IMR-90 (cell line): ENCODE measurements around the gene AMBP.

ENCODE experiments used
- MAFK ChIP-seq: IDR thresholded peaks from 2 replicates; pipeline ENCODE4 v1.6.1; 2012; ENCODE audit warnings: low read depth, low read length, improper control_type of control experiment
- POLR2A ChIP-seq: IDR thresholded peaks from 2 replicates; pipeline ENCODE4 v1.6.1; 2012; ENCODE audit warnings: mild to moderate bottlenecking, low read depth, low read length
- RCOR1 ChIP-seq: IDR thresholded peaks from 2 replicates; pipeline ENCODE4 v1.6.1; 2012; ENCODE audit warnings: mild to moderate bottlenecking, low read length, improper control_type of control experiment; ENCODE audit not compliant: insufficient replicate concordance
- USF2 ChIP-seq: fragments of 150-350 bp; IDR thresholded peaks from 2 replicates; pipeline ENCODE4 v1.6.1; 2017; ENCODE audit warnings: mild to moderate bottlenecking, antibody characterized with exemption, low read length, low read depth
- TF ChIP-seq, protein P1 (sequence below): conservative IDR thresholded peaks from 2 replicates; pipeline ENCODE4 v1.5.1; 2012; ENCODE audit warnings: mild to moderate bottlenecking, low read depth, low read length, improper control_type of control experiment

- TF ChIP-seq USF2 (no peak), POLR2A (no peak), RCOR1 (no peak), MAFK (no peak)
- TF ChIP-seq, protein P1, sequence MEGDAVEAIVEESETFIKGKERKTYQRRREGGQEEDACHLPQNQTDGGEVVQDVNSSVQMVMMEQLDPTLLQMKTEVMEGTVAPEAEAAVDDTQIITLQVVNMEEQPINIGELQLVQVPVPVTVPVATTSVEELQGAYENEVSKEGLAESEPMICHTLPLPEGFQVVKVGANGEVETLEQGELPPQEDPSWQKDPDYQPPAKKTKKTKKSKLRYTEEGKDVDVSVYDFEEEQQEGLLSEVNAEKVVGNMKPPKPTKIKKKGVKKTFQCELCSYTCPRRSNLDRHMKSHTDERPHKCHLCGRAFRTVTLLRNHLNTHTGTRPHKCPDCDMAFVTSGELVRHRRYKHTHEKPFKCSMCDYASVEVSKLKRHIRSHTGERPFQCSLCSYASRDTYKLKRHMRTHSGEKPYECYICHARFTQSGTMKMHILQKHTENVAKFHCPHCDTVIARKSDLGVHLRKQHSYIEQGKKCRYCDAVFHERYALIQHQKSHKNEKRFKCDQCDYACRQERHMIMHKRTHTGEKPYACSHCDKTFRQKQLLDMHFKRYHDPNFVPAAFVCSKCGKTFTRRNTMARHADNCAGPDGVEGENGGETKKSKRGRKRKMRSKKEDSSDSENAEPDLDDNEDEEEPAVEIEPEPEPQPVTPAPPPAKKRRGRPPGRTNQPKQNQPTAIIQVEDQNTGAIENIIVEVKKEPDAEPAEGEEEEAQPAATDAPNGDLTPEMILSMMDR, result no peak
These were observed 669 bp upstream of the AMBP start for GRCh38 chr9:114078781-114079156.
